Esophagus muscularis mucosa (tissue), 4 donors: Measurements from ENCODE around the gene GJB2. TPM values are rescaled to one million over a fixed set of nuclear protein-coding genes. Genes with fewer than 3 reads are reported as not detected.

Experiments
- DNase-seq: peaks from one replicate; pipeline ENCODE4 v3.0.0-alpha.2; 2017; ENCODE audit errors: extremely low spot score
- H3K27ac ChIP-seq, 4 donors: fragments of 200-600 bp; sonication (generic); replicated peaks in 1 of 4; 1 replicate in 3 of 4; 2 replicates in 1 of 4; pipeline ENCODE4 v1.5.1; 2016 to 2019; ENCODE audit warnings: mild to moderate bottlenecking in 1 of 4
- H3K27me3 ChIP-seq, 4 donors: fragments of 200-600 bp; sonication (generic); one replicate each; pipeline versions ENCODE4 v1.5.1 to v1.6.0; 2016 to 2019
- H3K36me3 ChIP-seq, 4 donors: fragments of 200-600 bp; sonication (generic); one replicate each; pipeline ENCODE4 v1.5.1; 2016 to 2019
- H3K4me1 ChIP-seq, 4 donors: fragments of 200-600 bp; sonication (generic); one replicate each; pipeline ENCODE4 v1.5.1; 2016 to 2019
- H3K4me3 ChIP-seq, 4 donors: fragments of 200-600 bp; sonication (generic); 1 replicate in 2 of 4; 2 replicates in 2 of 4; pipeline ENCODE4 v1.5.1; 2016 to 2019; ENCODE audit warnings: mild to moderate bottlenecking in 4 of 4, moderate library complexity in 1 of 4
- H3K9me3 ChIP-seq, 4 donors: fragments of 200-600 bp; sonication (generic); 1 replicate in 3 of 4; 2 replicates in 1 of 4; pipeline ENCODE4 v1.5.1; 2016 to 2019
- CTCF ChIP-seq, 3 experiments: fragments of 200-600 bp in 2 of 3; fragments of 450-650 bp in 1 of 3; sonication (generic) in 2 of 3; IDR thresholded peaks; one replicate each; pipeline ENCODE4 v1.5.1; 2017 to 2019; ENCODE audit warnings: antibody characterized with exemption in 3 of 3, mild to moderate bottlenecking in 2 of 3, moderate library complexity in 1 of 3
- EP300 ChIP-seq: sonication (generic); formaldehyde crosslinking; IDR thresholded peaks from one replicate; pipeline ENCODE4 v1.6.1; 2017; ENCODE audit warnings: antibody characterized with exemption
- POLR2A ChIP-seq: fragments of 450-650 bp; IDR thresholded peaks from one replicate; pipeline ENCODE4 v1.6.1; 2017; ENCODE audit warnings: antibody characterized with exemption, moderate library complexity, mild to moderate bottlenecking, low read depth
- POLR2AphosphoS5 ChIP-seq, 2 donors: sonication (generic); formaldehyde crosslinking; IDR thresholded peaks; one replicate each; pipeline ENCODE4 v1.6.1; 2017; ENCODE audit warnings: antibody characterized with exemption in 2 of 2
- WGBS: methylation state at CpG from one replicate; pipeline ENCODE4 v1.1.5; 2018; 5-methylcytosine and 5-hydroxymethylcytosine counted together
- intact Hi-C: fragments of 100-400 bp; cut with DNase I; formaldehyde crosslinking; loops from one replicate; pipeline ENCODE4 v1.15.1; 2023
- total RNA-seq, 4 donors: library from RNA; depleted of rRNA; stranded (reverse); fragments of >200 nt; gene quantifications; one replicate each; pipeline versions ENCODE4 v1.1.0 to v1.2.1, GENCODE V29; 2016

Gene GJB2
- total RNA-seq, 4 donors from 2014 or later, result 0.50 to 0.75 TPM; not detected in 2

DNA sequence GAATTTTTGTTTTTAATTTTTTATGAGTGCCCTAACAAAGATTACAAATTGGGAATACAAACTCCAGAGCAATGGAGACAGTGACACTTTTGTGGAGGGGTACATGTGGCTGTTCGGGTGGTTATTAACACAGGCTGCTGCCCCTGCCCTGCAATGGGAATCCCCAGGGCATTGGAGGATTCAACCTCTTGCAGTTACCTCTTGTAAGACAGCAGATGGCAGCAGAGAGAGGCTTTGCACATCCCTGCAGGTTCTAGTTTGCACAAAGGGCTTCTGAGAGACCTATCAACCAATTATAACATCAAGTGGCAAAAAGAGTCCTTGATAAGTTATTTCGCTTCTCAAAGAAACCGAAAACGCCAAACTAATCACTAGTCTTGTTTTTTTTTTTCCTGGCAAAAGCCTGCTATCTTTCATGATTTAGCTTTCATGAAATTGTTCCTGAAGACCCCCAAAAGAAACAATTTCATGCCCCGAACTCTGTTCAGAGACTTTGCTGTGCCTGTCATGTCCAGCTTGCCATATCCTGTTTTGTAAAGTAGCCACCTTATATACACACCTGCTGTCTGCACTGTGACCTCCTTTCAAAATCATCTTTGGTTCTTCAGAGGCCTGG lies 10.4 kb downstream of the GJB2 start:
- Histone ChIP-seq H3K9me3 (no peaks in the 10 kb centered on the region), H3K4me1 (peaks cover 0 to 6% (median 3%) of the 10 kb centered on the region in 4 donors), H3K36me3 (no peaks in the 10 kb centered on the region), H3K27ac (no peak overlapping the region), H3K4me3 (no peak overlapping the region), H3K27me3 (peaks cover 0 to 49% (median 7%) of the 10 kb centered on the region in 4 donors)
- intact Hi-C loops, result no loop called here
- WGBS, result 21% methylated on average over 5 of the region's 5 CpGs
- DNase-seq, result no peak
- TF ChIP-seq CTCF (IDR thresholded peaks at IDR 0.05) (peak; percentile 62 to 86 (median 71)), POLR2AphosphoS5 (IDR thresholded peaks at IDR 0.05) (no peak)

DNA sequence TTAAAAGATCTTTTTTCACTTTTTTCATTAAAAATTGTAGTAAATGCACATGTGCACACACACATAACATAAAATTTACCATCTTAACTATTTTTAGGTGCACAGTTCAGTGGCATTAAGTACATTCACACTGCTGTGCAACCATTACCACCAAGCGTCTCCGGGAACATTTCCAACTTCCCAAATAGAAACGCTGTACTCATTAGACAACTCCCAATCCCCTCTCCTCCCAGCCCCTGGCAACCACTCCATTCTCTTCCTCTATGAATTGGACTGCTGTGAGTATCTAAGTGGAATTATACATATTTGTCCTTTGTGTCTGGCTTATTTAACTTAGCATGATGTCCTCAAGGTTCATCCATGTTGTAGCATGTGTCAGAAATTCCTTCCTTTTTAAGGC lies 11.6 kb downstream of the GJB2 start:
- Histone ChIP-seq H3K27ac (no peak overlapping the region), H3K9me3 (no peaks in the 10 kb centered on the region), H3K4me1 (peaks cover 0 to 10% (median 7%) of the 10 kb centered on the region in 4 donors), H3K36me3 (no peaks in the 10 kb centered on the region), H3K4me3 (no peak overlapping the region), H3K27me3 (peaks cover 0 to 56% (median 11%) of the 10 kb centered on the region in 4 donors)
- 58% methylated on average over 3 of the region's 3 CpGs for WGBS
- no peak for TF ChIP-seq POLR2AphosphoS5 (IDR thresholded peaks at IDR 0.05)
- no peak for TF ChIP-seq POLR2A
- no peak for TF ChIP-seq CTCF (IDR thresholded peaks at IDR 0.05)
- intact Hi-C loops, result no loop called here
- no peak for DNase-seq

DNA sequence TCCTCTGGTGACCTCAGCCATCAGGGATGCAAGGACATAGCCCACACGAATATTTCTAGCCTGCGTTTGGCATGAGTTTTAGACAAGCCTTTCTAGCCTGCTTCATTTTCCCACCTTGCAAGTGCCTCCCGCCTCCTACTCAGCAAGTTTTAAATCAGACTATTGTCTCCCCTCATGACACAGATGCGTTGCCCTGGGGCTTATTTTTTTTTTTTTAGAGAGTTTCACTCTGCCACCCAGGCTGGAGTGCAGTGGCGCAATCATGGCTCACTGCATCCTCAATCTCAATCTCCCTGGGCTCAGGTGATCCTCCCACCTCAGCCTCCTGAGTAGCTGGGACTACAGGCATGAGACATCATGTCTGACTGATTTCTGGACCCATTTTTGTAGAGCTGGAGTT lies 14.6 kb downstream of the GJB2 start:
- WGBS, result 88% methylated on average over 5 of the region's 5 CpGs
- TF ChIP-seq POLR2A (no peak), CTCF (IDR thresholded peaks at IDR 0.05) (no peak), EP300 (no peak), POLR2AphosphoS5 (IDR thresholded peaks at IDR 0.05) (no peak)
- H3K4me1 ChIP-seq, result peaks cover 3 to 22% (median 16%) of the 10 kb centered on the region in 4 donors
- intact Hi-C loops, result no loop called here
- DNase-seq, result no peak
- H3K27ac ChIP-seq, result no peak overlapping the region
- no peak overlapping the region for H3K4me3 ChIP-seq
- H3K27me3 ChIP-seq, result peaks cover 0 to 46% (median 11%) of the 10 kb centered on the region in 4 donors
- no peaks in the 10 kb centered on the region for H3K9me3 ChIP-seq
- H3K36me3 ChIP-seq, result no peaks in the 10 kb centered on the region

DNA sequence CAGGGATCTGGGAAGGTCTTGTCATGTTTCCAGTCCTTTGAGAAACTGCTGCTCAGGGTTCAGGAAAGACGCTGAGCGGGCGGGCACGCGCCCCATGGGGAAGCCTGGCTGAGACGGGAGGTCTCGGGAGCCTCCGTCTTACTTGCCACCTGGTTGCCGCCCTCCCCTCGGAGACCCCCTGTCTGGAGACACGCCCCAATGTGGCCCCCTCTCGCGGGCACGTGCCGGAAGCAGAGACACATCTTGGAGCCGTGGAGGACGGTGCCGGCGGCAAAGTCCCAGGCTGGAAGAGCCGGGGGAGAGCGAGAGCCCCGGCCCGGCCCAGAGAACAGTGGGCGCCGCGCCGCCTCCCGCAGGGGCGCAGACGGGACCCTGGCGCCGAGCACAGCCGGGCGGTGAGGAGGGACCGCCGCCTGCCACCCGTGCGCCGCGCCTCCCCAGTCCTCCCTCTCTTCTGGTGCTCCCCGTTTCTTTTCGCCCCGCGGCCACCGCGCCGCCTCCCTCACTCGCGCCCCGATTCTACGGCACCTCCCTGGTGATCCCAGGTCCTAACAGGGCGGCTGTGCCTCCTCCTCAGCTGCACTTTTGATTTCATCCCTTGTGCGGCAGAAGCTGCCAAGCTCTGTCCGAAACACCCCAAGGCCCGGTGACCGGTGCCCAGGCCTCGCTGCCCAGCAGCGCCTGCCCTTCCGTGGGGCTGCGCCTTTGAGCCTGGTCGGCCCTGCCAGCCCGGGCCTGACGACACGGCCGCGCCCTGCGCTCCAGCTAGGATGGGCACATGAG lies 15.5 kb downstream of the GJB2 start:
- Histone ChIP-seq H3K9me3 (no peaks in the 10 kb centered on the region), H3K4me1 (peaks cover 3 to 22% (median 16%) of the 10 kb centered on the region in 4 donors), H3K27ac (no peak overlapping the region), H3K4me3 (peak overlapping the region in 3 of 4 donors; percentile 23 to 26 (median 24)), H3K36me3 (no peaks in the 10 kb centered on the region), H3K27me3 (peaks cover 0 to 45% (median 11%) of the 10 kb centered on the region in 4 donors)
- no peak for TF ChIP-seq EP300
- TF ChIP-seq POLR2AphosphoS5 (IDR thresholded peaks at IDR 0.05), result no peak
- TF ChIP-seq CTCF (IDR thresholded peaks at IDR 0.05), result no peak
- TF ChIP-seq POLR2A, result no peak
- no peak for DNase-seq
- WGBS, result 48% methylated on average over 51 of the region's 67 CpGs
- intact Hi-C loops, result loop anchor here (2.0 kb wide), 1 partner anchor 36 kb away; no protein-coding TSS in a partner anchor
